GM12873 (cell line): Measurements from ENCODE around the gene DIP2B.

Source experiments
- CTCF ChIP-seq: IDR thresholded peaks from 2 replicates; pipeline ENCODE4 v1.5.1; 2012; ENCODE audit warnings: low read depth, mild to moderate bottlenecking, moderate library complexity, low read length, control low read depth; ENCODE audit not compliant: insufficient read depth; ENCODE audit errors: missing control alignments

DIP2B gene

GRCh38 chr12:50677858-50678257 lies 173.1 kb downstream of the DIP2B start:
- no peak for TF ChIP-seq CTCF

- no peak for TF ChIP-seq CTCF
Measured at GRCh38 chr12:50678650-50679365, 174.0 kb downstream of the DIP2B start.

- TF ChIP-seq CTCF = no peak
Measured at GRCh38 chr12:50679612-50680011, 174.8 kb downstream of the DIP2B start.

- TF ChIP-seq CTCF = no peak
Measured at GRCh38 chr12:50685641-50686040, 180.9 kb downstream of the DIP2B start.

- no peak for TF ChIP-seq CTCF
Measured at GRCh38 chr12:50686406-50686805, 181.6 kb downstream of the DIP2B start.

- no peak for TF ChIP-seq CTCF
Measured at GRCh38 chr12:50686976-50687375, 182.2 kb downstream of the DIP2B start.

- no peak for TF ChIP-seq CTCF
Measured at GRCh38 chr12:50689437-50689836, 184.7 kb downstream of the DIP2B start.
